Neural crest cell (in vitro differentiated cells): ENCODE results near the gene DYSF. TPM values are rescaled to one million over a fixed set of nuclear protein-coding genes. Genes with fewer than 3 reads are reported as not detected.

Experiments
- DNase-seq: peaks from one replicate; pipeline ENCODE4 v3.0.0; 2021; ENCODE audit warnings: low read depth, mixed read lengths, low spot score
- H3K27ac Mint-ChIP-seq: one replicate; pipeline ENCODE4 v1.8.0; 2021; ENCODE audit warnings: mild to moderate bottlenecking, mixed read lengths; ENCODE audit not compliant: unreplicated experiment
- H3K27me3 Mint-ChIP-seq: 2 replicates; pipeline ENCODE4 v1.8.0; 2021; ENCODE audit warnings: low read depth, mild to moderate bottlenecking, mixed read lengths
- H3K36me3 Mint-ChIP-seq: 2 replicates; pipeline ENCODE4 v1.8.0; 2021; ENCODE audit warnings: low read depth, mild to moderate bottlenecking, mixed read lengths
- H3K4me1 Mint-ChIP-seq: 2 replicates; pipeline ENCODE4 v1.8.0; 2021; ENCODE audit warnings: mixed read lengths
- H3K4me3 Mint-ChIP-seq: one replicate; pipeline ENCODE4 v1.8.0; 2021; ENCODE audit warnings: mild to moderate bottlenecking, mixed read lengths
- H3K9me3 Mint-ChIP-seq: 2 replicates; pipeline ENCODE4 v1.8.0; 2021; ENCODE audit warnings: mixed read lengths
- CTCF ChIP-seq: fragments of 200-600 bp; sonication (generic); conservative IDR thresholded peaks from 2 replicates; pipeline ENCODE4 v1.5.0; 2021; ENCODE audit warnings: antibody characterized with exemption, mild to moderate bottlenecking
- total RNA-seq: library from RNA; stranded (reverse); gene quantifications from 2 replicates; pipeline ENCODE4 v1.2.1, GENCODE V29; 2021

The DYSF gene
- total RNA-seq, 1 donor from 2014 or later: 2.2 TPM

GRCh38 chr2:71454221-71455010 is 1.1 kb downstream of the DYSF start:
- Mint-ChIP-seq H3K27ac (no peak overlapping the region), H3K4me1 (peaks cover 30% of the 10 kb centered on the region), H3K4me3 (peak overlapping the region; percentile 7), H3K27me3 (peaks cover 65% of the 10 kb centered on the region), H3K36me3 (no peaks in the 10 kb centered on the region), H3K9me3 (no peaks in the 10 kb centered on the region)
- no peak for DNase-seq
- TF ChIP-seq CTCF: no peak

GRCh38 chr2:71455011-71455740 is 1.8 kb downstream of the DYSF start:
- Mint-ChIP-seq H3K27ac (no peak overlapping the region), H3K4me3 (peak overlapping the region; percentile 54), H3K9me3 (no peaks in the 10 kb centered on the region), H3K36me3 (no peaks in the 10 kb centered on the region), H3K4me1 (peaks cover 31% of the 10 kb centered on the region), H3K27me3 (peaks cover 59% of the 10 kb centered on the region)
- no peak for DNase-seq
- TF ChIP-seq CTCF: no peak

- Mint-ChIP-seq H3K4me1 (peaks cover 35% of the 10 kb centered on the region), H3K36me3 (no peaks in the 10 kb centered on the region), H3K27me3 (peaks cover 55% of the 10 kb centered on the region), H3K9me3 (no peaks in the 10 kb centered on the region), H3K4me3 (peak overlapping the region; percentile 54), H3K27ac (peak overlapping the region; percentile 87)
- DNase-seq: no peak
- TF ChIP-seq CTCF: no peak
Observed at GRCh38 chr2:71455741-71456569, 2.6 kb downstream of the DYSF start.

- Mint-ChIP-seq H3K27me3 (peaks cover 54% of the 10 kb centered on the region), H3K9me3 (no peaks in the 10 kb centered on the region), H3K4me1 (peaks cover 35% of the 10 kb centered on the region), H3K27ac (peak overlapping the region; percentile 87), H3K36me3 (no peaks in the 10 kb centered on the region), H3K4me3 (peak overlapping the region; percentile 54)
- TF ChIP-seq CTCF: no peak
- DNase-seq: no peak
Observed at GRCh38 chr2:71456617-71457016, 3.3 kb downstream of the DYSF start.

- peaks cover 35% of the 10 kb centered on the region for H3K4me1 Mint-ChIP-seq
- H3K9me3 Mint-ChIP-seq: no peaks in the 10 kb centered on the region
- H3K36me3 Mint-ChIP-seq: no peaks in the 10 kb centered on the region
- no peak overlapping the region for H3K27ac Mint-ChIP-seq
- TF ChIP-seq CTCF: no peak
- H3K27me3 Mint-ChIP-seq: peaks cover 48% of the 10 kb centered on the region
- DNase-seq: no peak
- H3K4me3 Mint-ChIP-seq: no peak overlapping the region
Observed at GRCh38 chr2:71457123-71457915, 4.0 kb downstream of the DYSF start.
